GM21367 (cell line): Measurements from ENCODE around the gene GSG1.
"Not testable (repeated sequence)": the region's sequence is repeated elsewhere in the genome, so short reads cannot be mapped to it uniquely, and the experiment has no call there.

ENCODE experiments used
- ATAC-seq: cut with Tn5 transposase; IDR thresholded peaks from one replicate; pipeline ENCODE4 v1.9.1; 2021; ENCODE audit not compliant: unreplicated experiment

The GSG1 gene

GRCh38 chr12:13093191-13093847 is 10.1 kb downstream of the GSG1 start:
- no peak for ATAC-seq

- ATAC-seq = no peak
Measured at GRCh38 chr12:13091832-13092231, 11.6 kb downstream of the GSG1 start.

DNA sequence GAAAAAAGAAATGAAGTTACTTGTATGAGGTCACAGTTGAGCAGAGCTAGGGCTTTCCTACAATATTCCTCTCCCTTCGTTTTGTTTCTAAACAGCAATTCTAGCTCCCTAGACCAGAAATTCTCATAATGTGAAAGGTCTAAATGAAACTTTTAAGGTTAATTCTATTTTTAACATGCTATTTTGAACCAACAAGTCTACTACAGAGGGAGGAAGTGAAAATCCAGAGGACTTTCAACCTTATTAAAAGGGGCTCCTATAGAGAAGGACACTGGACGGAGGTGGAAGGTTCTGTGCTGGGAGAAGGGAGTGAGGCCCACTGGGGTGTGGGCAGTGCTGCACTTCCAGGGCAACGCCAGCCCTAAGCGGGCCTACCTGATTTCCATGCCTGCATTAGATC is 13.4 kb downstream of the GSG1 start:
- peak; percentile 44 for ATAC-seq

DNA sequence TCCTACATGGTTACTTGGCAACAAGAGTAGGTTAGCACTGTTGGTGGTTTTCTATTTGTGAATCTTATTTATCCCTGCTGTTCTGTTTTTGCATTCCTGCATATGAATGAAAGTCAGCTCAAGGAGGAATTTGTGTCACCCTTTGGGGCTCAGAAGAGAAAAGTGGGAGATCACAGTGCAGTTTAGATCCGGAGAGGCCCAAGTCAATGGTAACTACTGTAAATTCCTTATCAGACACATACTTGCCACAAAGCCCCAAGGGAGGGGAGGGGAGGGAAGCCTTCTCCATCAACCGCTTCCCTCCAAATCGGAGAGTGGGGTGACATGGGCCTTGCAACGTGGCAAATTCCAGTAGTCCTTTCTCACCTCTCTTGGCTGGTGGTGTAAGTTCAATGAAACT is 15.0 kb downstream of the GSG1 start:
- ATAC-seq = no peak

DNA sequence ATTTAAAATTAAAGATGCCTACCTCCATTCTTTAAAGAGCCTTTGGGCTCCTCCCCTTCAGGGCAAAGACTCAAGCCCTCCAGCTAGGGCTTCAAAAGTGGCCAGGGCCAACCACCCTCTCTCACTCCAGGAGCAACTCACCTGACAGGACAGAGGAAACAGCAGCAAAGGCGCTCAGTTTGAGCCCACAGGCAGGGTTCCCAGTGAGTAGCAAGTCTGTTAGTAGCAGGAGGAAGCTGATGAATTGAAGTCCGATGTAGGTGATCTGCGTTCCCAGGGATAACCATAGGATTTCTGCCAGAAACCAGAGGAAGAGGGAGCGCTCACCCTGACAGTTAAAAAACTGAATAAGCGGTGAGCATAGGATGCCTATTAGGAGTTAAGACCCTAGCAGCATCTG is 15.7 kb downstream of the GSG1 start:
- no peak for ATAC-seq

DNA sequence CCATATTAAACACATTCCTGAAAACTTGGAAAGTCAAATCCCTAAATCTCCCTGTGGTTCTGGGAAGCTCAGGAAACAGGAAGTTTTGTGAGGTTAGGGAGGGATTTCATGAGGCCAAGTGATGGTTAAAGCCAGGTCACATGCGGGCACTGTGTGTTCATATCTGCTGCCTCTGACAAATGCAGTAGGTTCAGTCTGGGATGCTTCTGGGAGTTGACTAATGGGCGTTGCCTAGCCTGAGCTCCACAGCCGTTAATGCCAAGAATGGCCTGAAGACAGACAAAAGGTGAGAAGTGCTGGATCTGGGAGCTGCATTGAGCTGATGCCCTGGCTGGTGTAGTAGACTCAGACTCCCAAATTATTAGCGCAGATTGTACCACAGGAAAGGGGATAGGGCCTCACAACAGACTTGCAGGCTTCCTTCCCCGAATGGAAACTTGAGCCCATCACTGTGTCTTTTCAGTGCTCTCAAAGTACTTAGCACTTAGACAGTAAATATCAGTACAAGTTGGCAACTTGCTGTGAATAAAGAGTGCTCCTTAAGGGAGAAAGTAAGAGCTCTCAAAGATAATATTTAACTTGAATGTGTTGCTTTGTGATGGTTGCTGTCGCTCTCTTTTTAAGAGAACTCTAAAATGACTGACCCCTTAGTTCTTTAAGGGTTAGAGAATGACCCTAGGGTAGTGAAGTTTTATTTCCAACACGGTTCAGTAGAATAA is 17.3 kb downstream of the GSG1 start:
- ATAC-seq = no peak

GRCh38 chr12:13084898-13085640 is 18.4 kb downstream of the GSG1 start:
- ATAC-seq = no peak

GRCh38 chr12:13083638-13084037 is 19.8 kb downstream of the GSG1 start:
- not testable (repeated sequence) for ATAC-seq

DNA sequence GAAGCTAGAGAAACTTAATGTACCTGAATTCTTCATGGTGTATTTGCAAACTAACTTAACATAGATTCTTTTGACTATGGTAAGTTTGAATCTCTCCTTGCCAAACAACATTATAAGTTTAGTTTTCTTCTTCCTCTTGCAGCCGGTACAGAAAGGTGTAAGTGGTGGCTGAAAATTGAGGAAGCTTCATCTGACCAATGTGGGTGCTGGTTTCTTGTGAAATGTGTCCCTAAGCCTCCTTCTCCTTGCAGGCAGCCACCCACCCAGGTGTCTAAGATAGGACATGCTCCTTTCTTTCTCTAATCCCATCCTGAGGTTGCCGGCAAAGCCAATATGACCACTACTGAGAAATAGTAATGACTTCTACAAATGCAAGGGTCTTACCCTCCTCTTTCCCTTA is 20.6 kb downstream of the GSG1 start:
- ATAC-seq = no peak

GRCh38 chr12:13080266-13080665 is 23.2 kb downstream of the GSG1 start:
- ATAC-seq = no peak

DNA sequence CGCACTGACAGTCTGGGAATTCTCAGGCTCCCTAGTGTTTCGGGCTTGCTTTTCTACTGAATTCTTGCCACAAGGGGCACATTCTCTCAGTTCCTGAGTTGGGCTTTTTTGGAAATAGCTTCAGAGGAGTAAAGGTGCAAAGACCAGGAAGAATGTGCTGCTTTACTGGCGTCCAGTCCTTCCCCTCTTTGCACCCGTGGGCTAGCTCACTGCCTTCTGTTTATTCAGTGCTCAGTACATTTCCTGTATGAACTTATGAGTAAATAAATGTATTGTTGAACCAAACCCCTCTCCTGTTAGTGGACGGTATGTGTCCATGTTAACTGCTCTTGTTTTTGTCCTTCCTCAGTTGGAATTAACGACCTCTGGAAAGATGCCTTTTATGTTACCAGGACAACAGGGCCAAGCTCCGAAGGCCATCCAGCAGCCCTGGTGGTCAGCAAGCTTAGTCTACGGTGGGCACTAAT is 24.0 kb downstream of the GSG1 start:
- no peak for ATAC-seq

- ATAC-seq = no peak
Measured at GRCh38 chr12:13075786-13076570, 27.5 kb downstream of the GSG1 start.

DNA sequence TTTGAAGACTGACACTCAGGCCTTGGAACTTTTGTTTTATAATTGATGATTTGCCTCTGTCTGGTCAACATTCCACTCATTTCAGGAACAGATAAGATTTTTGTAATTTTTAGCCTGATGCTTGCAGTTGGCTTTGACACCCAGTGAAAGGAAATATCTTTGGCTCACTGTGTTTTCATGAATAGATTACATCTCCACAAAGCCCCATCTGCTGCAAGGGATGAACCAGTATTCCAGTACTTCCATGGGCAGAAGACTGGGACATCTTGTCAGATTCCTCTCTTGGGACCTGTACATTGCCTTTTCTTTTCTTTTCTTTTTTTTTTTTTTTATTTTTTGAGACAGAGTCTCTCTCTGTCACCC is 28.4 kb downstream of the GSG1 start:
- no peak for ATAC-seq

- ATAC-seq = no peak
Measured at GRCh38 chr12:13074396-13075117, 28.9 kb downstream of the GSG1 start.

DNA sequence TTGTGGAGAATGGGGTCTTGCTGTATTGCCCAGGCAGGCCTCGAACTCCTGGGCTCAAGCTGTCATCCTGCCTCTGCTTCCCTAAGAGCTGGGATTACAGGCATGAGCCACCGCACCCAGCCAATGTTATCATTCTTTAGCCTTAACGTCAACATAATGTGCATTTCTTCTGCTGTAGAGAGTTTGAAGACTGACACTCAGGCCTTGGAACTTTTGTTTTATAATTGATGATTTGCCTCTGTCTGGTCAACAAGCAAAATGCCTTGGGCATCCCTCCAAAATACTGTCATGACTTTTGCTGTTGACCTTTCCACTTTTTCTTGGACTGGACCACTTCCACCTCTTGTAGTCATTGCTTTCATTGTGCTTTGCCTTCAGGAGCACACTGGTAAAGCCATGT is 30.3 kb downstream of the GSG1 start:
- ATAC-seq = no peak

DNA sequence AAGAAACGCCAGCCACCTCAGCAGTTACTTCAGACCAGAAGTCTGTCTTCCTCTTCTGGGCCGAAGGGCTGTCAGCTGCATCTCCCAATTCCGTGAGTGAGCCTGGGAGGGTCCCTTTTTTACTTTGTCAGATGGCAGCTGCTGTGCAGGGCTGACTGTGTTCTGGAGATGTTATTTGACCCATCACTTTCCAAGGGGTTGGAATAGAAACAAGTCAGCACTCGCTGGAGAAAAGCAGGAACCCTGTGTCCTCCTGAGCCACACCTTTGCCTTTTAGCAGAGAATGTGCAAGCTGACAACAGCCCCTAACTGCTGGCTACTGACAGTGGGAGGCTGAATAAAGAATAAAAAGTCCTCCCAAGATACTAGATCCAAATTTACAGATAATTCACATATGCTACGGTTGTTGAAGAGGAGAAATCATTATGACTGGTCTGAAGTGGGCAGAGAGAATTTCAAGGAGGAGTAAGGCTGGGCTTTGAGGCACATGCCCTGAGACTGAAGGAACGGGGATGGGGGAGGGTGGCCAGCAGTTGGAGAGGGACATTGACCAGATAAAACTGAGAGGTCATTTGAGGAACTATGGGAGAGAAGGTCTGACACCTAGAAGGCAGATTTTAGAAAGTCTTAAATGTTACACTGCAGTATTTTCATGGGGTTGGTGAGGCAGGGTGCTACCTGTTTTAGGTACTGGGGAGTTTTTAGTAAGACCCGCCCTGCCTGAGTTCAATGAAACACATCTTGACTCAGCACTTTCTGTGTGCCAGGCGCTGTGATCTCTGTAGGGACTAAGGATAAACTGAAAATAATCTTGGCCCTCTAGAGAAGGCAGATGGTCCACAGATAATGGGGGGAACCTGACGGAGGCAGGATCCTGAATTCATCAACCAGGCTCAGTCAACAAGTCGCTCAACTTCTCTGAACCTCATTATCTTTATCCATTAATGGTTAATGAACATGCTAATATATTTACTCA is 31.9 kb downstream of the GSG1 start:
- no peak for ATAC-seq

DNA sequence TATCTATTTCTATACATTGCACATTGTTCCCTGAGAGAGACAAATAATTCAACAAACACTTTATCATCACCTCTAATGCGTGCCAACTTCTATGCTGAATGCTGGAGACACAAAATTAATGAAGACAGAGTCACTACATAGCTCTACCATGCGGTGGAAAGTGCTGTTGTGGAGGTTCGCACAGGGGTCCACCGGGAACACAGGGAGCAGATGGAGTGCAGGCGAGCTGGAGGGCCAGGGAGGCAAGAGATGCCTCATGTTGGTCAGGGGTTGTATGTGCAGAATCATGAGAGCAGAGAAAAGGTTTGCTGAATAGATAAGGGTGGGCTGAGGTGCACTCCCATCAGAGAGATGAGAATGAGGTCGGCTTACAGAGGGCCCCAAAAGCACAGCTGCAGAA is 34.1 kb downstream of the GSG1 start:
- ATAC-seq = no peak

DNA sequence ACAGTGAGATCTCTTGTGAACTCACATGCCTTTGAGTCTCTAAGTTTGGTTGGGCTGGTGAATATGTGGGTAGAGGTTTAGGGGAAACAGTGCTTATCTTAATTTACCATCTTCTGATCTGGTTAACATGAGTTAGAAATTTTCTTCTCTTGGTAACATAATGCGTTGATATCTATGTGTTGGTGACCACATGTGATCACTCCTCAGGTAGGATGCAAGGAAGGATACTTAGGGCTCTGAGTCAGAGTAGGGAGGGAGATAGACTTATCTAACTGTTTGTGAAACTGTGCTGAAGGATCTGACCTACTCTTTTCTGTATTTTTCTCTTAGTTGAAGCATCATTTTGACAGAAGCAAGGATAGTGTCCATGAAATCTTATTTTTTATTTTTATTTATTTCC is 36.1 kb downstream of the GSG1 start:
- ATAC-seq = no peak

GRCh38 chr12:13066459-13066858 is 37.0 kb downstream of the GSG1 start:
- ATAC-seq = no peak

DNA sequence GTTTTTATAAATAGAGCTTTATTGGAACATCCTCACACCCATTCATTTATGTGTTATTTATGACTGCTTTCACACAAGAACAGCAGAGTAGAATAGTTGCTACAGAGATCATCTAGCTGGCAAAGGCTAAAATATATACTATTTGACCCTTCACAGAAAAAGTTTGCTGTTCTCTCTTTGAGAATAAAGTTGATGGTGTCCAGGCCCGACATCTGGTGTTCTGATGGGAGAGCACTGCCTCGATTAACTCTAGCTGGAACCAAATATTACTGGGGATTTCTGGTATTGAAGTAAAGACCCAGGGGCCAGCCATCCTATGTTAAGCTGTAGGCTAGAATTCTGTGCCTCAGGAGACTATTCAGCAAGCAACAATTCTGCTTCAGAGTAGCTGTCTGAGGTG is 37.5 kb downstream of the GSG1 start:
- no peak for ATAC-seq
